Adrenal gland (tissue), 12 donors: ENCODE measurements around the gene CFAP74. TPM values are rescaled to one million over a fixed set of nuclear protein-coding genes. Genes with fewer than 3 reads are reported as not detected.
A peak's percentile ranks its signal among the peaks of the same experiment; 100 is the strongest.

Source experiments
- DNase-seq, 7 donors: peaks; one replicate each; pipeline ENCODE4 v3.0.0-alpha.2; 2019 to 2020
- H3K27ac ChIP-seq, 5 donors: fragments of 200-600 bp; sonication (generic) in 4 of 5; 1 replicate in 3 of 5; 2 replicates in 2 of 5; pipeline versions ENCODE4 v1.5.1 to v1.8.0; 2016 to 2020; ENCODE audit warnings: mild to moderate bottlenecking in 1 of 5
- H3K27me3 ChIP-seq: fragments of 200-600 bp; 2 replicates; pipeline ENCODE4 v1.8.0; 2021
- H3K36me3 ChIP-seq, 2 donors: fragments of 200-600 bp; replicated peaks in 1 of 2; 1 replicate in 1 of 2; 2 replicates in 1 of 2; pipeline versions ENCODE4 v1.5.1 to v1.8.0; 2018 to 2022
- H3K4me1 ChIP-seq, 2 donors: fragments of 200-600 bp; replicated peaks in 1 of 2; 1 replicate in 1 of 2; 2 replicates in 1 of 2; pipeline versions ENCODE4 v1.5.1 to v1.8.0; 2018 to 2021
- H3K4me3 ChIP-seq, 4 donors: fragments of 200-600 bp; sonication (generic) in 3 of 4; one replicate each; pipeline ENCODE4 v1.5.1; 2016 to 2018
- H3K9me3 ChIP-seq, 3 donors: fragments of 200-600 bp; sonication (generic) in 1 of 3; replicated peaks in 1 of 3; 1 replicate in 2 of 3; 2 replicates in 1 of 3; pipeline versions ENCODE4 v1.5.1 to v1.8.0; 2016 to 2021
- CTCF ChIP-seq, 6 experiments: fragments of 450-650 bp in 4 of 6; fragments of 200-600 bp in 2 of 6; sonication (generic) in 1 of 6; IDR thresholded peaks; 1 replicate in 5 of 6; 2 replicates in 1 of 6; pipeline versions ENCODE4 v1.5.1 to v1.8.0; 2016 to 2021; ENCODE audit warnings: antibody characterized with exemption in 6 of 6, mild to moderate bottlenecking in 2 of 6, moderate library complexity in 1 of 6
- POLR2A ChIP-seq, 2 donors: fragments of 450-650 bp; IDR thresholded peaks; one replicate each; pipeline ENCODE4 v1.6.1; 2017; ENCODE audit warnings: antibody characterized with exemption in 2 of 2, mild to moderate bottlenecking in 2 of 2, moderate library complexity in 1 of 2
- WGBS, 4 donors: extraction: QIAGEN DNeasy Blood & Tissue Kit in 2 of 4; methylation state at CpG; one replicate each; pipeline versions ENCODE4 v1.1.5 to v1.1.7; 2013 to 2017; 5-methylcytosine and 5-hydroxymethylcytosine counted together
- intact Hi-C, 2 donors: fragments of 100-400 bp; cut with DNase I; formaldehyde crosslinking; loops; one replicate each; pipeline versions ENCODE4 v1.14.1 to v1.15.0; 2022 to 2023
- polyA plus RNA-seq, 3 donors: library from polyadenylated mRNA; stranded (reverse); fragments of 200-250 nt in 2 of 3; fragments of 350-450 nt in 1 of 3; fragmentation: Illumina TruSeq in 1 of 3; extraction: RNeasy Lipid Tissue Mini Kit (QIAGEN cat#74804) in 1 of 3; gene quantifications; one replicate each; pipeline ENCODE4 v1.2.3, GENCODE V29; 2013 to 2014
- total RNA-seq, 9 donors: library from RNA; depleted of rRNA in 4 of 9; stranded (reverse); fragments of >200 nt in 4 of 9; fragments of 120-200 nt in 1 of 9; fragmentation: NEBNext Ultra II Directional in 1 of 9; extraction: Animal tissue kit (Norgen Biotek cat#: 25700) in 1 of 9; gene quantifications; one replicate each; pipeline versions ENCODE4 v1.1.0 to v1.2.4, GENCODE V29; 2013 to 2023
- donor health status: healthy with polysubstance abuse.
- donor health status: Bipolar disorder and iron deficiency.
- donor health status: DM: yes; HTN: yes; CAD: no.
- donor health status: DM: no; HTN: no; CAD: no.
- donor health status: DM: no; HTN: no; CAD: no.
- donor health status: DM: yes; HTN: yes; CAD: no.

CFAP74 gene
- total and polyA plus RNA-seq, 12 donors, result 0.11 to 7.6 (median 2.8) TPM; not detected in 1

DNA sequence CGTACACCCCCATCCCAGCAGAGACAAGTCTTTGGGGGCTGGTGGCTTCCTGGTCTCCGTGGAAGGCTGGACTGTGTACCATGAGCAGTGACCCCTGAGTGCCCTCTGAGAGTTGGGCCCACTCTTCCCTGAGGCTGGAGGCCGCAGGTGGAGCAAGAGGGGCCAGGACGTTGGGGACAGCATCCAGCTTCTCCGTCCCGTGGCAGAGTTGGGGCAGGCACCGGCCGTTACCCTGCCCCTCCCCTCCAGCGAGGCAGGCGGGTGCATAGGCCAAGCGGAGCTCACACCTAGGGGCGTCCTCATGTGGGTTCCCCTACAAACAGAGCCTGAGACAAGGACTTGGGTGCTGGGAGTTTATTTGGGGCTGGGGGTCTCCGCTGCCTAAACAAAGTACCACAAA lies 29.6 kb upstream of the CFAP74 start:
- Histone ChIP-seq H3K9me3 (no peaks in the 10 kb centered on the region), H3K4me3 (no peak overlapping the region), H3K4me1 (peaks cover 6 to 12% of the 10 kb centered on the region in 2 donors), H3K27ac (no peak overlapping the region), H3K36me3 (no peaks in the 10 kb centered on the region), H3K27me3 (no peaks in the 10 kb centered on the region)
- DNase-seq, result no peak
- no peak for TF ChIP-seq CTCF (IDR thresholded peaks at IDR 0.05)
- TF ChIP-seq POLR2A (IDR thresholded peaks at IDR 0.05), result no peak
- intact Hi-C loops, result no loop called here
- 75 to 88% (median 85%) methylated on average over 4 to 13 of the region's 13 CpGs for WGBS, 4 donors

GRCh38 chr1:2032737-2033136 lies 29.2 kb upstream of the CFAP74 start:
- Histone ChIP-seq H3K36me3 (no peaks in the 10 kb centered on the region), H3K27ac (no peak overlapping the region), H3K4me1 (peaks cover 6 to 12% of the 10 kb centered on the region in 2 donors), H3K27me3 (no peaks in the 10 kb centered on the region), H3K9me3 (no peaks in the 10 kb centered on the region), H3K4me3 (no peak overlapping the region)
- TF ChIP-seq POLR2A (IDR thresholded peaks at IDR 0.05), result no peak
- TF ChIP-seq CTCF (IDR thresholded peaks at IDR 0.05), result no peak
- no peak for DNase-seq
- intact Hi-C loops, result no loop called here
- WGBS, 4 donors, result 79 to 92% (median 83%) methylated on average over 5 to 14 of the region's 14 CpGs

GRCh38 chr1:2031546-2032540 lies 28.3 kb upstream of the CFAP74 start:
- Histone ChIP-seq H3K9me3 (no peaks in the 10 kb centered on the region), H3K36me3 (no peaks in the 10 kb centered on the region), H3K4me1 (peaks cover 6 to 12% of the 10 kb centered on the region in 2 donors), H3K27me3 (no peaks in the 10 kb centered on the region), H3K4me3 (no peak overlapping the region), H3K27ac (peak overlapping the region in 1 of 5 donors; percentile 34)
- 63 to 78% (median 65%) methylated on average over 11 to 33 of the region's 33 CpGs for WGBS, 4 donors
- peak; percentile 69 to 90 (median 85) for DNase-seq
- no peak for TF ChIP-seq CTCF (IDR thresholded peaks at IDR 0.05)
- TF ChIP-seq POLR2A (IDR thresholded peaks at IDR 0.05), result no peak
- intact Hi-C loops, result no loop called here

GRCh38 chr1:2030076-2030871 lies 26.7 kb upstream of the CFAP74 start:
- Histone ChIP-seq H3K27me3 (no peaks in the 10 kb centered on the region), H3K36me3 (no peaks in the 10 kb centered on the region), H3K4me3 (no peak overlapping the region), H3K9me3 (no peaks in the 10 kb centered on the region), H3K4me1 (peaks cover 8 to 22% of the 10 kb centered on the region in 2 donors), H3K27ac (no peak overlapping the region)
- intact Hi-C loops, result no loop called here
- DNase-seq, result no peak
- 89 to 92% (median 92%) methylated on average over 13 to 42 of the region's 42 CpGs for WGBS, 4 donors
- TF ChIP-seq CTCF (IDR thresholded peaks at IDR 0.05), result no peak
- no peak for TF ChIP-seq POLR2A (IDR thresholded peaks at IDR 0.05)
